GM18870 (cell line): Measurements from ENCODE around the gene MTG2.

Experiments
- ATAC-seq: cut with Tn5 transposase; IDR thresholded peaks from one replicate; pipeline ENCODE4 v1.9.1; 2021; ENCODE audit warnings: moderate library complexity; ENCODE audit not compliant: unreplicated experiment

The MTG2 gene

GRCh38 chr20:62160876-62161275 is 22.0 kb upstream of the MTG2 start:
- ATAC-seq = no peak

DNA sequence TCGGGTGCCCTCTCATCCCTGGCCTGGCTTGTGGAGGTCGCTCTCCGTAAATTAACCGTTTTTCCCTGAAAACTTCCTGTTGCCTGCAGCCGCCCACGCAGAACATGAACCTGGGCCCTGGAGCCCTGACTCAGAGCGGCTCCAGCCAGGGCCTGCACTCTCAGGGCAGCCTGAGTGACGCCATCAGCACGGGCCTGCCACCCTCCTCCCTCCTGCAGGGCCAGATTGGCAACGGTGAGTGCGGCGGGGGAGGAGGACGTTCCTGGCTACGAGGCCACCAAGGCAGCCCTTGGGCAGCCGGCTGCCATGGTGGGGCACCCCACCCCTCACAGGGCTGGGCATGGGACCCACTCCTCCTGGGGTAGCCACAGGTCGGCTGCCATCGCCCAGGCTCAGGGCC is 21.5 kb upstream of the MTG2 start:
- ATAC-seq = no peak

DNA sequence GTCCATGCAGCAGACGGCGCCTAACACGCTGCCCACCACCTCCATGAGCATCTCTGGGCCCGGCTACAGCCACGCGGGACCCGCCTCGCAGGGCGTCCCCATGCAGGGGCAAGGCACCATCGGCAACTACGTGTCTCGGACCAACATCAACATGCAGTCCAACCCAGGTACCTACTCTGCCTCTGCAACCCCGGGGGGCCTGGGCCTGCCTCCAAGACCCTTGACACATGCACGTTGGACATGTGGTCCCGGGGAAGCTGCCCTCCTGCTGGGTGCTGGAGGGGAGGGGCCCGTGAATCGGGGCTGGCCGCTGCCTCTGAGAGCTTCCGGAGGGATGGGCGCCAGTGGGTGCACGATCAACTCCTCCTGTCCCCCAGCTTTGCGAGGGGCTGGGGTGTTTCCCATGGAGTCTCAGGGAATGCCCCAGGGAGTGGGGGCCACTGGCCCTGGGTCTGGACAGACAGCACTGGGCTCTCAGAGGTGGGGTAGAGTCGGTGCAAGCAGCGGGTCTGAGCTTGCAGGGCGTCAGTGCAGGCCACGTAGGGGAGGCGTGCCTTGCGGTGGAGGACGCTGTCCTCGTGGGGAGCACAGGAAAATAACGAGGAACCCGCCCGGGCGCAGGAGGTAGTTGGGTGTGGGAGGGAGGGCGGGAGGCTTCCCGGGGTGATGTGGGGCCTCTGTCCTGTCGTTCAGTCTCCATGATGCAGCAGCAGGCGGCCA is 19.9 kb upstream of the MTG2 start:
- no peak for ATAC-seq

- no peak for ATAC-seq
These were observed 19.4 kb upstream of the MTG2 start for GRCh38 chr20:62163485-62163865.

GRCh38 chr20:62163986-62164762 is 18.7 kb upstream of the MTG2 start:
- no peak for ATAC-seq

DNA sequence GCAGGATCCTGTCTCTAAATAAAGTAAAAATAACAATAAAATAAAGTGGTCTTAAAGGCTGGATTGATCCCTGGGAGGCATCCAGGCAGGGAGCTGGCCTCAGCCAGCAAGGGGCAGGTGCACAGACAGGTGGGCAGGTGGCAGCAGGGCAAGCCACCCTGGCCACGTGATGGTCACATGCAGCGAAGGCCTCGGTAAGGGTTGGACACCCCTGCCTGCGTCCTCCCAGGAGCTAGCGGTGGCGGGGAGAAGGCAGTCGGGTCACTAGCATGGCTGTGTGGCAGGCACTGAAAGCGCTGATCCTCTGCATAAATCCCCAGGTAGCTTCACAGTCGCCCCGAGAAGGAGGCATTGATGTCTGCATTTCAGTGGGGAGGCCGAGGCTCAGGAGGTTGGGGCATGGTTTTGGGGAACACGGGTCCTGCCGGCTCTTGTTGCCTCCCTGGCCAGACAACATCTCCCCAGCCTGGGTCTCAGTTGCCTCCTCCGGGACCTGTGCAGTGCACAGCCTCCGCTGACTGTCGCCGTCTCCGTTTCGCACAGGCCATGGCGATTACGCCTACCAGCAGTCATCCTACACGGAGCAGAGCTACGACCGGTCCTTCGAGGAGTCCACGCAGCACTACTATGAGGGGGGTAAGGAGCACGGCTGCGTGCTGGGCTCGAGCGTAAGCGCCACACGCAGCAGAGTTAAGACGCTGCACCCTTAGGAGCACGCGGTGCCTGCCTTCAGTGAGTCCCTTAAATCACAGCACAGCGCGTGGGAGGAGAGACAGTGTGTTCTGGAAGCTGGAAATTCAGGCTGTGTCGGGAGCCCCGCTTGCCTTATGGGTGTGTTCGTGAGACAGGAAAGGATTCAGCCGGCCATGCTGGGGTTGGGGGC is 17.7 kb upstream of the MTG2 start:
- ATAC-seq = no peak

DNA sequence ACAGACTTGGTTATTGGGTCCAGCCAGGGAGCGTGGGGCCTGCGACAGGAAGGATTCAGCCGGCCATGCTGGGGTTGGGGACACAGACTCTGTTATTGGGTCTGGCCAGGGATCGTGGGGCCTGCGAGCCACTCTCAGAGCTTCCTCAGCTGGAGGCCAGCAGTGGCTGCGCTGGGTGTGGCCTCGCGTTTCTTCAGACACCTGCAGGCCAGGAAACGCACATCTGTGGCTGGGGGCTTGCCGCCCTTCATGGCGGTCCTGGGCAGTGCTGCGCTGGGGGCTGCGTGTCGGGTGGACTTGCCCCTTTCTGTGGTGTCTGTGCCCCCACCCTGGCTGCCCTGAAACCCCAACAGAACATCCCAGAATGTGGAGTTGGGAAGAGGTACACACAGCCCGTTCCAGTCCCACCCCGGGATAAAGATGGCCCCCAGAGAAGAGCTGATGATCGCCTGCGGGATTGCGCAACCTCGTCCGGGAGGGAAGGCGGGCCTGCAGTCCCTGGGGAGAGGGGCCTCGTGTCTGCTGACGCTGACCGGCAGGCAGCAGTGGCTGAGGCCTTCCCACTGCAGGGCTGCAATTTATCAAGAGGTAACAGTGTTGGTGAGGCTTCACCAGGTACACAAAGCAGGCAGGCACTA is 16.9 kb upstream of the MTG2 start:
- ATAC-seq = no peak

- no peak for ATAC-seq
These were observed 15.4 kb upstream of the MTG2 start for GRCh38 chr20:62167474-62167873.

DNA sequence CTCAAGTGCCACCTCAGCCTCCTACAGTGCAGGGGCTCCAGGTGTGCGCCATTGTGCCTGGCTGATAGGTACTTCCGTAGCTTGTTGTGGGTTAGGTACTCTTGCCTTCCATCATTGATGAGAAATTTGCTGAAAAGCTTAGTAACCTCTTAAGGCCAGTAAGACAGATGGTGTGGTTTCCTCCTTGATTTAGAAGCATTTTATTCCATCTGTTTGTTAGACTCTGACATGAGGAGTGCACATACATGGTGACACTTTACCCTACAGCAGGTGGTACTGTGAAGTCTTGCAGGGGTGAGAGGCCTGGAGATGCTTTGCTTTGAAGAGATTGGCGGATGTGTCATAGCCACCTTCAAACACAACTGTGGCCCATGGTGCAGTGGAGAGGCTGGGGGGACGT is 14.8 kb upstream of the MTG2 start:
- ATAC-seq = no peak

DNA sequence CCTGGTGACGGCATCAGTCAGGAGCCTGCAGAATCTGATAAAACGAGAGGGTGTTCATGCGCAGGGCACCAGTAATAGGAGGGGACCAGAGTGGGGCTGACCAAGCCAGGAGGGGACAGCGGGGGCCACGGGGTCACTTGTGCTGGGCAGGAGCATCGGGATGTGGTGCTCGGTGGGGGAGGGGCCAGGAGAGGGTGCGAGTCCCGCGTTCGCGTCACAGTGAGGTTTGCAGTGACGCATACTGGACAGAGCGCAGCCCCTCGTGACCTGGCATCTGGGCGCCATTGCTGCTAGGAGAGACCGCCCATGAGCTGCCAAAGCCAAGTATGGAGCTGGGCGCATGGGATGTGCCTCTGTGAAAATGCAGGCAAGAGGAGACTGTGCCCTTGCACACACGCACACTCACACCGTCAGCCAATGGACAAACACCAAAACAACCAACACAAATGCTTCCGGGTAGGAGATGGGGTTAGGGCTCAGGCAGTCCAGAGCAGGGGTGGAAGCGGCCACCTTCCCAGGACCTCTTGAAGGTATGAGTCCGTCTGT is 13.9 kb upstream of the MTG2 start:
- ATAC-seq = no peak

DNA sequence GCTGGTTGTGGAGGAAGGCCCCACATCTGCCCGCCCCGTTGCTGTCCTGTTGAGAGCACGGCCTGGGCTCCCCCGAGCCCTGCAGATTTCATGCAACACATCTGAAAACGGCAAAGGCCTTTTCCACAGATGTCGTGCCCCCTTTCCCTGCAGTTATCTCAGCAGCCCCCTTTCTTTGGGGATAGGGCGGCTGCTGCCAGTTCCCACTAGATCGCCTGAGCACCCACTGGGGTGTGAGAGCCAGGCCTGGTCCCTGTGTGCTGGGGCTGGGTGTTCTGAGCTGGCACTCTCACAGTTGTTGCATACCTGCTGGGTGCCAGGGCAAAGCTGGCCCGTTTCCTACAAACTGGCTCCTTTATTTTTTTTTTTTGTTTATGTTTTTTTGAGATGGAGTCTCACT is 12.3 kb upstream of the MTG2 start:
- no peak for ATAC-seq

DNA sequence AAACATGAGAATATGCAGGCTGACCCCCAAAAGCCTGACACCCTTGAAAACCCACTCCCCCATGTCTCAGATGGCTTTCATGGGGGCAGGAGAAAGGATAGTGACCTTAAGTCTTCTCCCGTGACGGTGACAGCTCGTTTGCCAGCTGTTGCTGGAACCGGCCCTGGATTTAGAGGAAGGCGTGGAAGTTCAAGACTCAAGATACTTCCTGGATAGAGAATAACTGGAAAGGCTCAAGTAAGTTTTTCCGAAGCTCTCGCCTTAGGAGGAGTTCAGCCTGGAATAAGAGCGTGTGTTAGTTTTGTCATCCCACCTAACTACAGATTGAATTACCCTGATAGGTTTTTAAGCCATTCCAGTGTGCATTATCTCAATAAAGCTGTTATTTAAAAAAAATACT is 11.6 kb upstream of the MTG2 start:
- ATAC-seq = no peak

DNA sequence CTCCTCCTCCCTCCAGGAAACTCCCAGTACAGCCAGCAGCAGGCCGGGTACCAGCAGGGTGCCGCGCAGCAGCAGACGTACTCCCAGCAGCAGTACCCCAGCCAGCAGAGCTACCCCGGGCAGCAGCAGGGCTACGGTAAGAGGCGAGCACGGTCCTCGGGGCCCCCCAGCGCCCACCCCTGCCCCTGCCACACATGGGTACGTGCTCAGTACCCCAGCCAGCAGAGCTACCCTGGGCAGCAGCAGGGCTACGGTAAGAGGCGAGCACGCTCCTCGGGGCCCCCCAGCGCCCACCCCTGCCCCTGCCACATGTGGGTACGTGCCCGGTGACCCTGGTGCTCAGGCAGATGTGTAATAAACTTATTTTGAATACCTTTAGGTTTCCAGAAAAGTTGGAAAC is 10.2 kb upstream of the MTG2 start:
- ATAC-seq = no peak

GRCh38 chr20:62174021-62174804 is 8.6 kb upstream of the MTG2 start:
- ATAC-seq = no peak

- ATAC-seq = no peak
These were observed 7.8 kb upstream of the MTG2 start for GRCh38 chr20:62174870-62175624.

GRCh38 chr20:62175711-62176110 is 7.1 kb upstream of the MTG2 start:
- no peak for ATAC-seq

GRCh38 chr20:62176866-62177265 is 6.0 kb upstream of the MTG2 start:
- ATAC-seq = no peak

GRCh38 chr20:62177307-62177706 is 5.5 kb upstream of the MTG2 start:
- ATAC-seq = no peak
